ENCODE results near the gene YPEL1.

DNA sequence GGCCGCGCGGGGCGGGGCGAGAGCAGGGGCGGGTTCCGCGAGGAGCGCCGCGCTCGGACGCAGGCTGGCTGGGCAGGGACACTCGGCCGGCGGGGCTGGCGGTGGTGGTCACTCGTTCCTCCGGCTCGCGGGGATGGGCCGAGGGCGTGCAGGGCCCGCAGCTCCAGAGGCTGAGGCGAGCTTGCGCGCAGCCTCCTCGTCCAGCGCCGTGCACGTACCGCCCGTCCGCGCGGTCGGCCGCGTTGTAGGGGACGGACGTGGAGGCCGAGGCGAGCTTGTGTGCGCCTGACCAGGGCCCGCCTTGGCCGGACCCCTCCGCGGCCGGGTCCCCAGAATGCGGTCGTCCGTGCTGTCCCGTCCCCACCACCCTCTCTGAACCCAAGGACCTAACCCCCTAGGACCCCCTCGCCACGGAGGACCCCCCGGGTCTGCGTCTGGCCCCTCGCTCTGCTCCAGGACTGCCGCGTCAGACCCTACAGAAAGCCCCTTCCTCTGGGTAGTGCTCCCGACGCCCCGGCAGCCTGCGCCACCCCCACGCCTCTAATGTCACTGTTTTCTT, 569 bp upstream of the YPEL1 start:
- TF ChIP-seq, protein P1, sequence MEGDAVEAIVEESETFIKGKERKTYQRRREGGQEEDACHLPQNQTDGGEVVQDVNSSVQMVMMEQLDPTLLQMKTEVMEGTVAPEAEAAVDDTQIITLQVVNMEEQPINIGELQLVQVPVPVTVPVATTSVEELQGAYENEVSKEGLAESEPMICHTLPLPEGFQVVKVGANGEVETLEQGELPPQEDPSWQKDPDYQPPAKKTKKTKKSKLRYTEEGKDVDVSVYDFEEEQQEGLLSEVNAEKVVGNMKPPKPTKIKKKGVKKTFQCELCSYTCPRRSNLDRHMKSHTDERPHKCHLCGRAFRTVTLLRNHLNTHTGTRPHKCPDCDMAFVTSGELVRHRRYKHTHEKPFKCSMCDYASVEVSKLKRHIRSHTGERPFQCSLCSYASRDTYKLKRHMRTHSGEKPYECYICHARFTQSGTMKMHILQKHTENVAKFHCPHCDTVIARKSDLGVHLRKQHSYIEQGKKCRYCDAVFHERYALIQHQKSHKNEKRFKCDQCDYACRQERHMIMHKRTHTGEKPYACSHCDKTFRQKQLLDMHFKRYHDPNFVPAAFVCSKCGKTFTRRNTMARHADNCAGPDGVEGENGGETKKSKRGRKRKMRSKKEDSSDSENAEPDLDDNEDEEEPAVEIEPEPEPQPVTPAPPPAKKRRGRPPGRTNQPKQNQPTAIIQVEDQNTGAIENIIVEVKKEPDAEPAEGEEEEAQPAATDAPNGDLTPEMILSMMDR (conservative IDR thresholded peaks at IDR 0.05 in 1 of 2, IDR thresholded peaks at IDR 0.05 in 1 of 2; ENCODE audit: extremely low read depth in 1 of 2, insufficient read depth in 1 of 2, low read depth in 1 of 2, low read length in 2 of 2), result no peak
- TF ChIP-seq EZH2 (IDR thresholded peaks at IDR 0.05; ENCODE audit: borderline replicate concordance, low read length), result no peak
